SHP77 treated with DMSO at 0.1 percent for 48 hours (cell line): Measurements from ENCODE around the gene ALK.

ENCODE experiments used
- DNase-seq: peaks from one replicate; lab custom pipeline; 2025; lab: John Stamatoyannopoulos, UW

The ALK gene

DNA sequence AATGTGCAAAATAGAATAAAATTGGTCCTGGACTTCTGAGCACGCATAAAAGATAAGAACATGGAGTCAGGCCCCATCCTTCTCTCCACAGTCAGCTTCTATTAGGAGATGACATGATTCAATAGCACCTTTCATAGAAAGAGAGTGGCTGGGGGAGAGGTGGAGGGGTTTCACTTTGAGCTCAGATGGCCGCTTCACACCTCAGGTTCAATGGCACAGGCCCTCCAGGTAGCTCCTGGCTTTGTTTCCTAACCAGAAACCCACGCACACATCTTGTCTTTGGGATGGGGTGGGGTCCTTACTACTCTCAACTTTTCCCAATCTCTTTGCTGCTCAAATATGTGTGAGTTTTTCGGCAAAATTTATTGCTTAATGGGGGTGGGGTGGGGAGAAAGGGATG is 473.9 kb downstream of the ALK start:
- no peak for DNase-seq

DNA sequence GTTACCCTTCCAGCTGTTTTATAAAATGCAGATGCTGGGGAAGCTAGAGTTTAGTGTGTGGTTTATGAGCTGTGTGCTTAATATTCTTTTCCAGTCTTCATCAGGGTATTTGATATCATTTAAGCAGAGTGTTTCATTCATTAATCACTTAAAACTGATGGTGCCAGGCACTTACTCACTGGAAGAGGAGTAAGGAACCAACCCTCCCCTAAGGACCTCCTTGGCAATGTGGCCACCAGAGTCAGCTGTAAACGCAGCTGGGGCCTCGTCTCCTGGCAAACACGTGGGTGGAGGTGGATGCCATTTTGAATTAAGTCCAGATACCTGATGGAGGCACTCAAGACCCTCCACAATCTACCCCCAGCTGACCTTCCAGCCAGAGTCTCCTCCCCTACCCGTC is 474.5 kb downstream of the ALK start:
- DNase-seq = no peak

DNA sequence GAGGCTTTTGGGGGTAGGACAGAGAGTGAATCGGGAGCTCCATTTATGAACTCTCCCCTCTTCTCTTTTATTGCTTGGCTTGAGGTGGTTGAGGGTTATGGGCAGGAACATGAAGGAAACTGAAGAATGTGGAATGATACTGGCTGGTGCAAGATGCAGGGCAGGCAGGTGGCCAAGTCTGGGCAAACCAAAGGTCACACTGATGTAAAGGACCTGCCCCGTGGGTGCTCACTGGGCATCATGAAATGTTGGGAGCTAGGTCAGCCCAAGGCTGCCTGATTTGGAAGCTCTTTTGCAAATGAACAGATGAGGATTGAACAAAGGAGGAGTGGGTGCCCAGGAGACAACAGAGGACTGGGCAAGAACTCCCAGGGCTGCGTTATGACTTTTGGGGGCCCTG is 477.2 kb downstream of the ALK start:
- no peak for DNase-seq

DNA sequence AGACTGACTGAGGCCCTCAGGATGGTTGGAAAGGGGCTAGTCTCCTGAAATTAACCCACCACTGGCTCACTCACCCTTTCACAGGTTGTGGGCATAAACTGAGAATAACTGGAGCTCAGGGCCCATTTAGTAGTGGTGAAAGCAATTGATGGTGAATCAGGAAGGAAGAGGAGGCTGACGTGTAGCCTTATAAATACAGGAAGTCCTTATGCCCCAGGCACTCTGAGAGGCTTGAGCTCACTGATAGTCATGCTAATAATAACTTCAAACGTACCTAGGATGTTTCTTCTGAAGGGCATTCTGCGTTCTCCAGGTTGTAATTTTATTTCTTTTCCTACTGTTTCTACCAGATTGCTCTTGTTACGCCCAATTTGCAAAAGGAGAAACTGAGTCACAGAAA is 477.8 kb downstream of the ALK start:
- DNase-seq = no peak

- peak; percentile 25 for DNase-seq
Measured at GRCh38 chr2:29443151-29443550, 478.2 kb downstream of the ALK start.

- no peak for DNase-seq
Measured at GRCh38 chr2:29440921-29441623, 480.3 kb downstream of the ALK start.

GRCh38 chr2:29433920-29434319 is 487.5 kb downstream of the ALK start:
- no peak for DNase-seq

DNA sequence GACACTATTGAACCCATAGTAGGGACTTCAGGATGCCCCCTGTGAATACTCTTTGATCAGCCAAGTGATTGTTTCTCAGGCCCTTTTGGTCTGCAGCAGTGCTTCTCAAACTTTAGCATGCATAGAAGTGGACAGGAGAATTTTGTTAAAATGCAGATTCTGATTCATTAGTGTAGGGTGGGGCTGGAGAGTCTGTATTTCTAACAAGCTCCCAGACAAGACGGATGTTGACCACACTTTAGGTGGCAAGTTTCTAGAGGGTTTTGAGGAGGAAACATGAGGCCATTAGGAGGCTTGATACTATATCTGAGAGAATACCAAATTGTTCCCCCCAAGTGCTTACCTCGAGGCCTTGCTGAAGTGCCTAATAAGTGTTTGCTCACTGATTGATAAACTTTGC is 488.3 kb downstream of the ALK start:
- DNase-seq = no peak

- no peak for DNase-seq
Measured at GRCh38 chr2:29431485-29431884, 489.9 kb downstream of the ALK start.

DNA sequence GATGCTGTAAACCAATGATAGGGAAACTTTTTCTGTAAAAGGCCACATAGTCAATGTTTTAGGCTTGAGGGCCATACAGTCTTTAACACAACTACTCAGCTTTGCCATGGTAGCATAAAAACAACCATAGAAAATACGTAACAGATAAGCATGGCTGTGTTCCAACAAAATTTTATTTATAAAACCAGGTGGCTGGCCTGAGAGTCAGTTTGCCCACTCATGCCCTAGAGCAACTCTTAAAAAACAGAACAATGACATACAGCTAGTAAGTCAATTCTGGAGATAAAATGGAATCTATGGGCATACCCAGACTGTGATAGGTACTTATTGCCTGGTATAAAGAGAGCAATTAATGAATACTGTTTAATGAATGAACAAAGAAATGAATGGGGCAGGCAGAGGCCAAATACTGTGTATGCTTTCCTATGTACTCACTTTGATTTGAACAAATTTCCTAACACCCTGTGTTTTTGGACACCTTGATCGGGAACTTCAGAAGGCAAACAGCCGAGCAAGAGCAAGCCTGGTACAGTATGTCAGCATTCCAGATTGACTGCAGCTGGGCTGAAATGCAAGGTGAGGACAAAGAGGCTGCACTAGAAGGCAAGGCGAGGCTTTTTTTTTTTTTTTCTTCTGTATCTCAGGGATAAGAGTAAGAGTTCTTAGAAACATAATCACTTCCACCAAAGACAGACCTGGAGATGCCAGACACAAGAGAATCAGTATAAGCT is 490.8 kb downstream of the ALK start:
- DNase-seq = no peak

- no peak for DNase-seq
Measured at GRCh38 chr2:29426354-29426753, 495.0 kb downstream of the ALK start.

DNA sequence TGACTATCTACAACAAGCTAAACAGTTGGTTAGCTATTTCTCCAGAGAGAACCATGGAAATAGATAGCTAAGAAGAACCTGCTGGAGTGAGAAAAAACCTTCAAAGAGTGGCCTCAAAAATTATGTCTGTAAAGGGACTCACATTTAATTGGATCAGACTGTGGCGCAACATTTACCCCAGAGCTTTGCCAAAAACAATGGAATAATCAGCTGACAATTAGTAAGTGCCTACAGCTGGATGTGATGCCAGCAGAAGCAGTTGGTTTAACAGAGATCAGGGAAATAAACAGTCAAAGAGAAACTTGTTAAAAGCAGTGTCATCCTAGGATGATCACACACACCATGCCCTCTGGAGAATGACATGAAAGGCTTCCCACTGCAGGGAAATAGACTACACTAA is 495.5 kb downstream of the ALK start:
- DNase-seq = no peak

GRCh38 chr2:29423061-29423666 is 498.2 kb downstream of the ALK start:
- DNase-seq = no peak

DNA sequence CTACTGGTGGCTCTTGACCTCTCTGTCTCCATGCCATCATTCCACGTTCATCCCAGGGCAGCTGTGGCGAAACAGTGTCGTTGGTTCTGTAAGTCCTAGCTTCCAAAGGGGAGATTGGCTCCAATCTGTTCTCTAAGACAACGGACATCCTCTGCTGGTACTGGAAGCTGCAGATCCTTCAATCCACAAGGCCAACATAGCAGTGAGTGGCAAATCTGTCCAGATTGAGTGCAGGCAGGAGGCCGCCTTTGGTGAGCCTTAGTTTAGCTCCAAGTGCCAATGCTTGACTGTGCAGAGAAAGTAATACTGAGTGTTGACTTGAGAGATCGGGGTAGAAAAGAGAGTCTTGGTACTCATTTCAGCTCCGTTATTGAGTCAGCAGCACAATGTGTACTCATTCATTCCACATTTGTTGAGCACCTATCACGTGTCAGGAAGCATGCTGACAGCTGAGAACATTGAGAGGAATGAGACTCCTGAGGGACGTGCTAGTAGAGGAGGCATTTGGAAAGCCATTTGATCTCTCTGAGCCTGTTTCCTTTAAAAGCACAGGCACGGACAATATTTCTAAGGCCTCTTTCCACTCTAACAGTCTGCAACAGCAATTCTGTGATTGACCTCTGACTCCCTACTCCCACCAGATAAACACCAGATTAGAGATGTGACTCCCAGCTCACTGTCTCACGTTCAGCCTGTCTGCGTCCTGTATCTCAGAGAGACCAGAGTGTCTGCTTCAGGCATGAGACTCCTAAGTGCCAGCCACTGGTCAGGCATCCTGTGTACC is 500.2 kb downstream of the ALK start:
- DNase-seq = no peak

DNA sequence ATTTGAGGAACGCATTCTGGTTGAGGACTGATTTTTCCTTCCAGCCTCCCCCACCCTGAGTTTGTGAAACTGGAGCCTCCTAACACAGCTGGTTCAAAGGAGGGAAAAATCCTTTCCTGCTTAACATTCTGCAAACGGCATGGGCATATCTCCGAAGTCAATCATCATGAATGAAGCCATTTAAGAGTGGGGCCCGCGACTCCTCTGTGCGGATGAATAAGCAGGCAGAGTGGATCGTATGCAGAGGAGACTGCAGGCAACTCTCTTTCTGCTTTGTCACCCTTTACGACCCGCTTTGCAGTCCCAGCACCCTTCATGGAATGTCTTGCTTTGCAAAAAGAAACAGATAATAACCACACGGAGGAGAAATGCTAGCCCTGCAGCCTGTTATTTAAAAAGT is 500.9 kb downstream of the ALK start:
- DNase-seq = no peak

- DNase-seq = no peak
Measured at GRCh38 chr2:29417630-29418029, 503.8 kb downstream of the ALK start.

GRCh38 chr2:29412197-29412925 is 509.0 kb downstream of the ALK start:
- no peak for DNase-seq

DNA sequence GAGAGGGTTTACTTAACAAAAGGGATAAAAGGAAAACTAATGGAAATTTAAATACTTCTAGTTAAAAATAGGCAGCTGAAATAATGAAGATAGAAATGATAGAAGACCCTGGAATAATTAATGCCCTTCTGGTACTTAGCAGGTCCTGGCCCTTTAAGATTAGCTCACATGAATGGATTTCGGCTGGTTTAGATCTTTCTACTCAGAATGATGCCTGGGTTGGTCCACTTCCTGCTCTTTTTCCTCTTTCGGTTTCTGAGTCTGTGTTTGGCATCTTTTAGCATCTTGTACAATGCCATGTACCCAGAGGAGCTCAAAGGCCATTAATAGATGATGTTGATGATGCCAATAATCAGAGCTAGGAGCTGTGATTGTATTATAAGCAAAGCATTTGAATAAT is 515.7 kb downstream of the ALK start:
- DNase-seq = no peak

DNA sequence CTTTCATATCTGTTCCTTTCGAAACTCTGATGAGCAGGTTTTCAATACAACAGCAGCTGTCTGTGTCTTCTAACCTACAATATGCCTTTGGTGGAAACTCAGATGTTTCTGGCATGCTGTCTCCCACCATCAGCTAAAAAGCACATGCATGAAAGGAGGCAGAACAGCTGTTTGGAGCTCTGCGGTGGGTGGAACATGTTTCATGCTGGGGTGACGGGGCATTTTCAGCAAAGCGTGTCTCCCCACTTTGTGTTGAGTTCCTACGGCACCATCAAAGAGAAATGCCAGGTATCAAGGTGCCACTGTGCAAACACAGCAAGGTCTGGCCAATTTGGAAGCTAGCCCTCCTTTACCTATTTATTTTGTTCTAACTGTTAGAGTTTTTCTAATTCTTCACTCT is 516.1 kb downstream of the ALK start:
- DNase-seq = no peak

DNA sequence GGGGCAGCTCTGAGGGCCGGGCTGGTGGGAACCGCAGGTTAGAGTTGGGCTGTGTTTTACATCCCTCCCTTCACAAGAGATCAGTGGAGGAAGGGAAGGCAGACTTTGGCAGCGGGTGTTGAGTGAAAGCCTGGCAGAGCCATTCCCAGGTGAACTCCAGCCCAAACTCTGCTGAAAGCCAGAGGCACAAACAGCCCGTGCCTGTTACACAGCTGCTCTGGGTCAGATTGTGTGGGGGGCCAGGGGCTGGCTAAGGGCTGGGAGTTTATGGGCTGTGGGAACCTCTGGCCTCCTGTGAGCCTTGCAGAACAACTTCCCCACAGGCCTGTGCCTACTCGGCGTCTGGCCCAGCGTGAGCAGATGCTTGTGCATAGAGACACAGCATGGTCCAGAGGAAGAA is 519.4 kb downstream of the ALK start:
- DNase-seq = no peak

- DNase-seq = no peak
Measured at GRCh38 chr2:29400930-29401653, 520.3 kb downstream of the ALK start.
